EL (cell line): Measurements from ENCODE around the gene WDR13.
"Not testable (repeated sequence)": the region's sequence is repeated elsewhere in the genome, so short reads cannot be mapped to it uniquely, and the experiment has no call there.

Experiments used
- DNase-seq: peaks from one replicate; pipeline ENCODE4 v3.0.0-alpha.2; 2016

Gene WDR13

DNA sequence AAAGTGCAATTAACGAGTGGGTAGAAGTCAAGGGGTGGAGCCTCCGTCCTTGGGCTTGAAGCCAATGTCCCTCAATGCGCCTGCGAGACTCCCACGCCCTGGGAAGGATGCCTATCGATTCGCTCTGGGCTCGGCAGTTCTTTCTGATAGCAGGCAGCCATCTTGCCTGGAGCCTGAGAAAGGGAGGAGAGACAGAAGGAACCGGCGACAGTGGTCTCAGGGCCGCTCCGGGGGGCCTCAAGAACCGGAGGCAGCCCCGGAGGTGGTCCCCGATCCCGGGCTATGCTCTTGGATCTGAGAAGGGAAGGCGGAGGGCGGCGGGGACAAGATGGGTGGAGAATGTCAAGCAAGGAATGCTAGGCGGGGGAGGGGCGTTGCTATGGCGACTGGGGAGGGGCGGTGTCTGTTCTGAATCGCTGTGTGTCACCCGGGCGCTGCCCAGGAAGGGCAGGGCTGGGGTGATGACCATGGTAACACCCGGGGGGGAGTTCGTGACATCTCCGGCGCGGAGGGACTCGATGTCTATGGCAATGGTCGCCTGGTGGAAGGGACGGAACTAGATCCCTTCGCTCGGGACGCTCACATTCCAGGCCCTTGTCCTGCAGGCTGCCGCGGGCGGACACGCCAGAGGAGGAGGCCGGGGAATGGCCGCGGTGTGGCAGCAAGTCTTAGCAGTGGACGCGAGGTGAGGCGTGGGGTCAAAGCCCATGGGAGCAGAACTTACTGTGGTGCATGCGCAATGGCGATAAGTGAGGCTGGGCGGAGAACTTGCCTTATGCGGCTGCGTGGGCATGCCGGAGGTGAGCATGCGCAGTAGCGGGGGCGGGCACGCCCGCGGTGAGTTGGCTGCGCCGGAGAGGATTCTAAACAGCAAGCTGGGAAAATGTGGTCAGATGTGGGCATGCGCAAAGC, at the start of gene WDR13:
Gene WDR13, plus strand, starts transcription at position 140 of the 912 bp plus-strand sequence. Its CDS starts 505 bp downstream, at position 645.
- DNase-seq, result peak; percentile 89

DNA sequence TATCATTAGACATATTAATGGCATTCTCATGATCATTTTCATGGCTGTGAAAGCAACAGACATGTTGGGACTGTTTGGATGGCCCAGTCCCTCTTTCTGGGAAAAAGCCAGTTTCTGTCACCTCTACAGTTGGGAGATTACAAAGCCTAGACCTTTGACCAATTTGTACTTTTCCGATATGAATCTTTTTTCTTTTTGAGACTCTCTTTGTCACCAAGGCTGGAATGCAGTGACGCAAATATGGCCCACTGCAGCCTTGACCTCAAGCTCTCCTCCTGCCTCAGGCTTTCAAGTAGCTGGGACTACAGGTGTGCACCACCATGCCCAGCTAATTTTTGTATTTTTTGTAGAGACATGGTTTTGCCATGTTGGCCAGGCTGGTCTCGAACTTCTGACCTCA, 48.4 kb upstream of the WDR13 start:
- DNase-seq, result no peak

DNA sequence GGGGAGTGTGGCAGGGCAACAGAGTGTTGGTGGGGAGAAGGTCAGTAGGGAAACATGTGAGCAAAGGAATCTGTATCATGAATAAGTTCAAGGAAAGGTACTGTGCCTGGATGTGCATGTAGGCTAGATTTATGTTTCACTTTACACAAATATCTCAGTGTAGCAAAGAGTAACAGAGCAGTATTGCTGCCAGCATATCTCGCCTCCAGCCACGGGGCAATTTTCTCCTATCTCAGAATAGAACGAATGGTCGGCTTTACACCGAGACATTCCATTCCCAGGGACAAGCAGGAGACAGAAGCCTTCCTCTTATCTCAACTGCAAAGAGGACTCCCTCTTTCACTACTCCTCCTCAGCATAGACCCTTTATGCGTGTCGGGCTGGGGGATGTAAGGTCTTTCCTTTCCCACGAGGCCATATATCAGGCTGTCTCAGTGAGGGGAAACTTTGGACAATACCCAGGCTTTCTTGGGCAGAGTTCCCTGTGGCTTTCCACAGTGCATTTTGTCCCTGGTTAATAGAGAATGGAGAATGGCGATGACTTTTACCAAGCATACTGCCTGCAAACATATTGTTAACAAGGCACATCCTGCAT, 41.5 kb upstream of the WDR13 start:
- DNase-seq, result not testable (repeated sequence)

DNA sequence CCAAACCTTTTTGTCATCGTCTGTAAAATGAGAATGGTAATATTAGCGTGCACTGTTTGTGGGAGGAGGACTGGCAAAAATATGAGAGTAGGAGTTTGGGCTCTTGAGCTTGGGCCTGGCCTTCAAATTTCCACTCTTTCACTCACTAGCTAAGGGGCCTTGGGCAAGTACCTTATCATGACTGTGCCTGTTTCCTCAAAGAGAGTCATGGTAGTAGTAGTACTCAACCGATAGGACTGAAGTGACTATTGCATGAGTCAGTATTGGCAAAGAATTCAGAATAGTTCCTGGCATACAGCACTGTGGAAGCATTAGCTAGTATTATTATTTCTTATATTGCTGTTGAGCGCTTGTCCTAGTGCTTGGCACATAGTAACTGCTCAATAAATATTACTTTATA, 39.0 kb upstream of the WDR13 start:
- DNase-seq, result peak; percentile 73

DNA sequence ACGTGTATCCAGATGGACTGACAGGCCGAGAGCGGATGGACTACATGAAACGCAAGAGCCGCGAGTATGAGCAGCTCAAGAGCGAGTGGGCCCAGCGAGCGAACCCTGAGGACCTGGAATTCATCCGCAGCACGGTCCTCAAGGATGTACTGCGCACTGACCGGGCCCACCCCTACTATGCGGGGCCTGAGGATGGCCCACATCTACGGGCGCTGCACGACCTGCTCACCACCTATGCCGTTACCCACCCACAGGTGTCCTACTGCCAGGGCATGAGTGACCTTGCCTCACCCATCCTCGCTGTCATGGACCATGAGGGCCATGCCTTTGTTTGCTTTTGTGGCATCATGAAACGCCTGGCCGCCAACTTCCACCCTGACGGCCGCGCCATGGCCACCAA, 37.7 kb upstream of the WDR13 start:
- DNase-seq, result no peak

DNA sequence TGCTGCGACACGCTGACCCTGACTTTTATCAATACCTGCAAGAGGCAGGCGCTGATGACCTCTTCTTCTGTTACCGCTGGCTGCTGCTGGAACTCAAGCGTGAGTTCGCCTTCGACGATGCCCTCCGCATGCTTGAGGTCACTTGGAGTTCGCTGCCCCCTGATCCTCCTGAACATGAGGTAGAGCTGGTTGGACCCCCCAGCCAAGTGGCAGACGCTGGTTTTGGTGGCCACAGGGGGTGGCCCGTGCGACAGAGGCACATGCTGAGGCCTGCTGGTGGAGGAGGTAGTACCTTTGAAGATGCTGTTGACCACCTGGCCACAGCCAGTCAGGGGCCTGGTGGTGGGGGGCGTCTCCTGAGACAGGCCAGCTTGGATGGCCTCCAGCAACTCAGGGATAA, 37.2 kb upstream of the WDR13 start:
- no peak for DNase-seq

DNA sequence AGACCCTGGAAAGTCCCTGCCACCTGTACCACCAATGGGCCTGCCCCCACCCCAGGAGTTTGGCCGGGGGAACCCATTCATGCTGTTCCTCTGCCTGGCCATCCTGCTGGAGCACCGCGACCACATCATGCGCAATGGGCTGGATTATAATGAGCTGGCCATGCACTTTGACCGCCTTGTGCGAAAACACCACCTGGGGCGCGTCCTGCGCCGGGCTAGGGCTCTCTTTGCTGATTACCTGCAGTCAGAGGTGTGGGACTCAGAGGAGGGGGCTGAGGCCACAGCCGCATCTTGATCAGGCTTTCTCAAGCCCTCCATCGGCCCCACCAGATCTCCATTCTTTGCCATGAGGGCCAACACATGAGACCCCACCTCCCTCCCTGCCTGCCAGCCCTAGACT, 36.6 kb upstream of the WDR13 start:
- no peak for DNase-seq

DNA sequence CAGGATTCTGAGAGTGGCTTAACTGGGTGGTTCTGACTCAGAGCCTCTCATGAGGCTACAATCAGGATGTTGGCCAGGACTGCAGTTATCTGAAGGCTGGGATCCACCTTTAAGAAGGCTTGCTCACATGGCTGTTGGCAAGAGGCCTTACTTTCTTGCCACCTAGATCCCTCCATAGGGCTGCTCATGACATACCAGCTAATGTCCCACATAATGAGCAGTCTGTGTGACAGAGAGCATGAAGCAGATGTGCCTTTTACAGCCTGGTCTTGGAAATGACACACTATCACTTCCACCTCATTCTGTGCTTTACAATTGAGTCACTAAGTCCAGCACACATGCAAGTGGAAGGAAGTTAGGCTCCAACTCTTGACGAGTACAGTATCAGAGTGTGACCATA, 27.3 kb upstream of the WDR13 start:
- no peak for DNase-seq

DNA sequence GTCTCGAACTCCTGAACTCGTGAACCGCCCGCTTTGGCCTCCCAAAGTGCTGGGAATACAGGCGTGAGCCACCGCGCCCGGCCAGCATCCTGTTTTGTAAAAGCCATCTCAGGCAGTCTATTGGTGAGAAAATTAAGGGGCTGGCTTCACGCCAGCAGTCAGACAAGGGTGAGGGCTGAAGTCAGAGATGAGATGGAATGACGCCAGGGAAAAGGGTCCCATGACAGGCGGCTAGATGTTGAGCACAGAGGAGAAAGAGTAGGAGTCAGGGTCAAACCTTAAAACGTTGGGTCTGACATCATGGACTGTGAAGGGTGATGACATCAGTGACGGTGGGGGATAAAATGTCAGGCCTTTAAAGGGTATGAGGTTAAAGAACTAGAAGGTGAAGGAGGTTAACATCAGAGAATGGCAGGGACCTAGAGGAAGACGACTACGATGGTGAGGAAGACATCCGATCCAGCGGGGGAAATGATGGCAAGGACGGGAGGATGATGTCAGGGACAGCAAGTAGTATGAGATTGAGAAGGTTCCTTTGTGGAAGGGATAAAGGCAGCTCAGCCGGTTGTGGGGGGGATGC, 23.5 kb upstream of the WDR13 start:
- no peak for DNase-seq

DNA sequence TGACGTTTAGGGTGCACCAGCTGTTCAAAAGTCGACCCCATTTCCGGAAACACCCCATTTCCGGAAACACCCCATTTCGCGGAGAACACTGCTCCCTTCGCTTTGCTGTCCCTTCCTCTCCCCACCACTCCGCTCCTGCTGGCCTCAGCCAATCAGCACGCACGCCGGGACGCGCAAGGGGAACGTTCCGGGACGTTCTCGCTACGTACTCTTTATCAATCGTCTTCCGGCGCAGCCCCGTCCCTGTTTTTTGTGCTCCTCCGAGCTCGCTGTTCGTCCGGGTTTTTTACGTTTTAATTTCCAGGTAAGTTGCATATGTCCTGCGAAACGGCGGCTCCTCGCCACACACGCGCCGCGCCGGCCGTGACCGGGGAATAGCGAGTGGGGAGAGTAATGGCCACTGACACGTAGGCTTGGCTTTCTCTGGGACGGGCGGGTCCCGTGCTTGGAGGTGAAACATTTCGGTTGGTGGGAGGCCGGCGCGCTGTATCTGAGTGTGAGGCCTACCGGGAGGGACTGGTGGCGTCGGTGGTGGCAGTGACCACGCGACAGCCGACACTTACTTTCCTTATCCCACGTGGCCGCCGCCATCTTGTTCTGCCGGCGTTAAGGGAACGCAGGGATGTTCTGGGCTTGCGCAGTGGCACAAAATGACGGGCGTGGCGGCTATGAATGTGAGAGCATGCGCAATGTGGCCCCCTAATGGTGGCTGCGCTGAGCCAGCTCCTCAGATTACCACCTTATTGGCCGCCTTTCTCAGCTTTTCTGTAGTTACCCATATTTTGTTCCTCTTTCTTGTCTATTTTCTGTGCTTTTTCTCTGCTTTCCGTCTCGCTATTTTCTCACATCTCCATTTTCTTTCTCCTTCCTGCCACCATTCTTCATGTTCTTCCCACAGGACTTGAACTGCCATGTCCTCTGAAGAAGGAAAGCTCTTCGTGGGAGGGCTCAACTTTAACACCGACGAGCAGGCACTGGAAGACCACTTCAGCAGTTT, 22.7 kb upstream of the WDR13 start, which contains the start of gene RBM3:
Gene RBM3, plus strand, starts transcription at position 215 of the 997 bp plus-strand sequence. Its CDS starts 697 bp downstream, at position 912.
- peak; percentile 89 for DNase-seq

DNA sequence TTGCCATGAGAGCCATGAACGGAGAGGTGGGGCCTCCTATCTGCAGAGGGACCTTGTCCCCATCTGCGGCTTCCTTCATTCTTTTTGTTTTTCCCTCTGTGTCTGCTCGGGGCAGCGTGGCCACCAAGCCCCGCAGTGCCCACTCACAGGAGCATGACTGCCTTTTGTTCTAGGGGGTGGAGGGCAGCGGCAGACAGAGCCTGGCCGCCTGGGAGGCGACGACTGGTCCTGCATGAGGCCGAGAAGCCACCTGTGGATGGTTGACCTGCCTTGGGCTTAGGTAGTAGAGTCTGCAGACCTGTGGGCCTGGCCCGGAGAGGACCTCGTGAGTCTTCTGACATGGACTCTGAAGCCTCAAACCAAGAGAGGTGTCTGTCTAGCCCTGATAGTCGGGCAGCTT, 21.6 kb upstream of the WDR13 start:
- no peak for DNase-seq

DNA sequence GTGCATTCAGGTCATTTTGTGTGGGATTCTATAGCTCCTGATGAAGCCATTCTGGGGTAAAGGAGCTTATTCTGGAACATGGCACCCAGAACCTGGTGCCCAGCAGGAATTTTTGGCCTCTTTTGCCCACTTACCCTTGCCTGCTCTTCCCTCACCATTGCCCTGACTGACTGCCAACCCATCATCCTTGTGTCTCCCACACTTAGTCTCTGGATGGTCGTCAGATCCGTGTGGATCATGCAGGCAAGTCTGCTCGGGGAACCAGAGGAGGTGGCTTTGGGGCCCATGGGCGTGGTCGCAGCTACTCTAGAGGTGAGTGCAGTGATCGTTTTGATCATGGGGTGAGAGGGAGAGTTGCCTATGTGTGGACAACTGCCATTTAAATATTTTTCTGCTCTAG, 21.2 kb upstream of the WDR13 start:
- DNase-seq, result no peak

DNA sequence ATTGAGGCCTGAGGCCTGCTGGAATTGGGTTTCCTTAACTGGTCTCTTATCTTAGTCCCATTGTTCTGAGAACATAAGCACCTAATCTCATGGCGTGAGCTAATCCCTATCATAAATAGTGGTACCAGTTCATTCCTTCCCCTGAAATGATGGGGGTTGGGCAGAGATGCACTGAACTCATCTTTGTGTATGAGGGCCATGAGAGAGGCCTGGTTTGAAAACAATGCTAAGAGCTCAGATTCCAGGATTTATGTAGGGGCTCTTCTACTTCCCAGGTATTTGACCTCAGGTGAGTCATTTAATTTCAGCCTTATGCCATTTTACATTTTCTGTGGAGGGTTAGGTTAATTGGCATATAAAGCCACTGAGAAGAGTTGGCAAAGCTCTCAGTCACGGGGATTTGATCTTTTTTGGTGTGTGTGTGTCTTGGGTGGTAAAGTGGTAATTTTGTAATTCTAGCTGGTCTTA, 18.6 kb upstream of the WDR13 start:
- no peak for DNase-seq

DNA sequence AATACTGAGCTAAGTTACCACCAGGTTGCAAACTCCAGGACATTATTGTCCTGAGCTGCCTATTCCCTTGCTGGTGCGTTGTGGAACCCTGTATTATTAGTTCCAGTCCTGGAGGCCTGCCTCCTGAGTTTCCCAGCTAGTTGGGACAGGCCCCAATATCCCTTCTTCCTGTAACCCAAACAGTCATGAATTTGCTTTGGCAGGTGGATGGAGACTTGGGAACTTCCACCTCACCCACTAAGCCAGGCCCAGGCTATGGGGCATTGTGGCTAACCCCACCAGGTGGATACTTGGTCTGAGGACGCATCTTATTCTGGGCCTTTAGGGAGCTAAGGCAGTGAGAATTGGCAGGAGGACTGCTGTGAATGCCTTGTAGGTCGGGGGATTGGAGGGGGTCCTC, 18.0 kb upstream of the WDR13 start:
- DNase-seq, result no peak

DNA sequence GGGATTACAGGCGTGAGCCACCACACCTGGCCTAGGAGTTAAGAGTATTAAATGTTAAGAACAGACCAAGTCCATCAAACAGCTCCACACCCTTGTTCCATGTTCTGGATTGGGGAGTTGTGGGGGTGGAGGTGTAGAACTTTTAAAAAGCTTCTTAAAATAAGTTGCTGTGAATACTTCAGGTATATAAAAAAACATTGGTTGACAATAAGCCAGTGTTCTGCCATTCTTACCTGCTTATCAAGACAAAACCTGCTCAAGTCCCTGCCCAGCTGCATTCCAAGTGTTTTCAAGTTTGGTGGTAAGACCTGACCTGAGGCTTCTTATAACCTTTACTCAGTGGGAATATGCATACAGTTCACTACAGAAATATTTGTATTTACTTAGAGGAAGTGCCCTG, 16.6 kb upstream of the WDR13 start:
- no peak for DNase-seq

DNA sequence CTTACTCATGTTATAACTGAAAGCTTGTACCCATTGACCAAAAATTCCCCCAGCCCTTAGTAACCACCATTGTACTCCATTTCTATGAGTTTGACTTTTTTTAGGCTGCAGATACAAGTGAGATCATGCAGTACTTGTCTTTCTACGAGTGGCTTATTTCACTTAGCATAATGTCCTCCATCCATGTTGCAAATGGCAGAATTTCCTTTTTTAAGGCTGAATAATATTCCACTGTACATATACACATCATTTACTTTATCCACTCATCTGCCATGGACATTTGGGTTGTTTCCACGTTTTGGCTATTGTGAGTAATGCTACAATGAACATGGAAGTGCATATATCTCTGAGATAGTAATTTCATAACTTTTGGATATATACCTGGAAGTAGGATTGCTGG, 12.6 kb upstream of the WDR13 start:
- DNase-seq, result no peak

DNA sequence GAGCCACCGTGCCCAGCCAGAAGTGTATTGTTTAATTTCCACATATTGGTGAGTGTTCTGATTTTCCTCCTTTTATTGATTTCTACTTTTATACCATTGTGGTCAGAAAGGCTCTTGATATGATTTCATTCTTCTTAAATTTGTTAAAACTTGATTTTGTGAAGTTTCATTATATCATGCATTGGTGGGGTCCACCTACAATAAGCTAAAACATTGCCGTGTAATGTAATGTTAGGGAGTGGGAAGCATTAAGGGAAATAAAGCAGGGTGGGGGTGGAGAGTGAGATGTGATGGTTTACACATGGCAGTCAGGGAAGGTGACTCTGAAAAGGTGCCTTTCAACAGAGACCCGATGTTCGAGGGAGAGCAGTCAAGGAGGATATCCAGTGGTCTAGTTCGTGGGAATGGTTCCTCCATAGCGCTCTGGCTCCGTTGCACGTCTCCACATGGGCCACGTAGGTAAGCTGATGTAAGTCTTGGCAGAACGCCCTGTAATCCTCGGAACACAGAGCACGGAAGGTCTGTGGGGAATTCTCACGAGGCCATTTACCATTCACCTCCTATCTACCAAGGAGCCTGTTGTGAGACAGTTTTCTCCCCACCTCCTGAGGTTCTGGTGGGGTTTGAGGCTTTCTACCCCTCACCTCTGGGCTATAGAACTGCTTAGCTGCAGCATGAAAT, 7.7 kb upstream of the WDR13 start:
- DNase-seq, result no peak

DNA sequence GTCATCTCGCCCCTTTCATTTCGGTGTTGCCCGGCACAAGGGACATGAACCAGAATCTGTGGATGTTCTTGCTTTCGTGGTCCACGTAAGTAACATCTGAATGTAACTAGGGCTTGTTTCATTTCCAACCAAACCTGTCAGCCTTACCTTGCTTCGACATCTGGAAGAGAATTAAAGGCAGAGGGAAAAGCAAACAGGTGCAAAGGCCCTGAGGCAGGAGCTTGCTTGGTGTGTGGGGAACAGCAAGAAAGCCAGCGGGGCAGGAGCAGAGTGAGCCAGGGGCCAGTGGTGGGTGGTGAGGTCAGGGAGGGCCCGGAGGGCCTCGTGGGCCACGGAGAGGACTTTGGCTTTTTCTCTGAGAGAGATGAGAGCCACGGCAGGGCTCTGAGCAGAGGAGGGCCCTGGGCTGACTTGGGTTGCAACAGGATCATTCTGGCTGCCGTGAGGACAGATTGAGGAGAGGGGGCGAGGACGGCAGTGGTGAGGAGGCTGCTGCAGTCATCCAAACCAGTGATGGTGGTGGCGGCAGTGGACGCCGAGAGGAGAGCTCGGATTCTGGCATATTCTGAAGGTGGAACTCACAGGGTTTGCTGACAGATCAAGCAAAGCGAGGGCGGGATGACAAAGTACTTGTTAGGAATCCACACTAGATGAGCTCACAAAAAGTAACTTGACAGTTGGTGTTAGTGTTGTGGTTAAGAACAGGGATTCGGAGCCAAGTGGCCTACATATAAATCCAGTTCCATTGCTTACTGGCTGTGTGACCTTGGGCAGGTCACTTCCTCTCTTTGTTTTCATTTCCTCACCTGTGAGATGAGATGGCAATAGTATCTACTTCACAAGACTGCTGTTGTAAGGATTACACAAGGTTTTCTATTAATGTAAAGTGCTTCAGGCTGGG, 6.8 kb upstream of the WDR13 start:
- no peak for DNase-seq

DNA sequence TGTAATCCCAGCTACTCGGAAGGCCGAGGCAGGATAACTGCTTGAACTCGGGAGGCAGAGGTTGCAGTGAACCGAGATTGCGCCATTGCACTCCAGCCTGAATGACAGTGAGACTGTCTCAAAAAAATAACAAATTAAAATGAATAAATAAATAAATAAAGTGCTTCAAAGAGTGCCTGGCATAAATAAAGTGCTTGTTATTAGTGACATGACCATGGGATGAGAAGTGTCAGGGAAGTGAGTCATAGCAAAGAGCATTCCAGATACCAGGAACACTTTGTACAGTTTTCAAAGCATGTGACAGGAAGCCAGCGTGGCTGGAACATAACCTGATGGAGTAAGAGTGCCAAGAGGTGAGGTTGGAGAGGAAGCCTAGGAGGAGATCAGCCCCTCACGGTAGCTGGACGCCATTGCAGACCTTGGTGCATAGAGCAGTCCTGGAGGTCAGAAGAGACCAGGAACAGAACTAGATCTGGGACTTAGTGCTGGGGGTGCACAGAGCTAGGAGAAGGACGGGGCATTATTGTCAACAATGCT, 6.0 kb upstream of the WDR13 start:
- DNase-seq, result peak; percentile 69

DNA sequence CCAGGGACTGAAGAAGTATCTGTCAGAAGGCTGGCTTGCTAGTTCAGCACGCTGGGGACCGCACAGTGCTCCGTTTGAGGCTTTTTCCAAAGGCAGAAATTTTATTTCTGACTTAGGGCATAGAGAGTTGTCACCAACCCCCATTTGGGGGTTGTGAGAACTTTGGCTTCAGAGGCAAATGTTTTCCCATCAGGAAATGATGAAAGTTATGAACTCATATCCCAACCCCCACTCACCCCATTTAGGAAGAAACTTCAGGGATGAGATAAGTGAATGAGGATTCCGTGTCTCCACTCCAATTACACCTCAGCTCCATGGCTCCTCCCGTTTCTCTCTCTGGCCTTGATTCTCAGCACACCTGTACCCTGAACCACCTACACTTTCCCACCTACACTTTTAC, 4.3 kb upstream of the WDR13 start:
- DNase-seq, result no peak

DNA sequence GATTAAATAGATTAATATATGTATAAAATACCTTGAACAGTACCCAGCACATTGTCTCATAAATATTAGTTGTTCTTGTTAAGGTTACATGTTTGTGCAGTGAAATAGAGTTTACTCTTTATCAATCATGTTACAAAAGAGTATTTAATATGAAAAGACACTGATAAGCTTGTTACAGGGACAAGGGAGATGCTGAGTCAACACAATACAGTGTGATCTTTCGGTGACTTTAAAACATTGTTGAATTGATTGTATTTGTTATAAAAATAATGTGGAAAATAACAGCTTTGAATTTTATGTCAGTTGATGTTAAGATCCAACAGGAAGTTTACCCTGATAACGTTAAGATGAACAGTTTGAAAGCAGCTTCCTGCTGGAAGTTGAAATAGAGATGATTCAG, 1.4 kb upstream of the WDR13 start:
- DNase-seq, result no peak
